Endometrium (tissue), 2 donors: ENCODE data around the gene RHOG.
"Not testable (repeated sequence)": the region's sequence is repeated elsewhere in the genome, so short reads cannot be mapped to it uniquely, and the experiment has no call there.

Experiments
- FAIRE-seq: peaks from 2 replicates; lab custom pipeline; 2012; peaks lifted over from hg19 to GRCh38; lab: Jason Lieb, UNC
- donor health status: control.
- donor health status: control.

RHOG gene

DNA sequence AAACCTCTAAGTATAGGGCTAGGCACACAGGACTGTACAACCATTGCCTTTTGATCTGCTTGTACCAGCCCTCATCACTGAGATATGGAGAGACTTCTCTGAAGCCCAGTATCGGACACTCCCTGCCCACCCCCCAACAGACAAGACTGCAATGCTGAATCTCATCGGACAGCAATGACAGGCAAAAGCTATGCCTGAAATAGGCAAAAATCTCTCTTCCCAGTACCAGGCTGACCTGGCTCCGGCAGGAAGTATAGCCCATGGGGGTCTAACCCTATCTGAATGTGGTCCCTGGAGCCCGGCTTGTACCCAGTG, 6.5 kb downstream of the RHOG start:
- FAIRE-seq = no peak

DNA sequence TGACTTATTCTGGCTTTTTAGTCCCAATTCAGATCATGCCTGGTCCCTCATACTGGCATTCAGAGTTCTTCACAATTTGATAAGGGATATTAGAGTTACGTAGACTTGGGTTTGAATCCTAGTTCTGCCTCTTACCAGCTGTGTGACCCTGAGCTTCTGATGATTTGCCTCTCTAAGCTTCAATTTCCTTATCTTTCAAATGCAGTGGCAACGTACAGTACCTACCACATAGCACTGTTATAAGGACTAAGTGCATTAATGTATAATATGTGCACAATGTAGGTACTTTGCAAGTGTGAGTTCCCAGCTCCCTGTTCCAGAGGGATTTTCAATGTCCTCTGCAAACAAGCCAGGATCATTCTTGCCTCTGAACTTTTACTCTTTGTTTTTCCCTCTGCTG, 7.3 kb downstream of the RHOG start:
- FAIRE-seq = no peak

DNA sequence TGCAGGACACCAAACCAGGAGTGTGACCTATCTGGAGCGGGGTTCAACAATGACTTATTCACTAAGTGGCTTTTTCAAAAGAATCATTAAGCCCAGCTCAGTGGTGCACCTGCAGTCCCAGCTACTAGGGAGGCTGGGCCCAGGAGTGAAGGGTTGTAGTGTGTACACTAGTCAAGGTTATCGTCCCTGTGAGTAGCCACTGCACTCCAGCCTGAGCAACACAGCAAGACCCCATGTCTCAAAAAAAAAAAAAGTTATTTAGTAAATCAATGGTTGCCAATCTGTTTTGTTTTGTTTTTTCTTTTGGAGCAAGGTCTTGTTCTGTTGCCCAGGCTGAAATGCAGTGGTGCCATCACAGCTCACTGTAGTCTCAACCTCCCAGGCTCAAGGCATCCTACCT, 7.9 kb downstream of the RHOG start:
- FAIRE-seq = no peak

DNA sequence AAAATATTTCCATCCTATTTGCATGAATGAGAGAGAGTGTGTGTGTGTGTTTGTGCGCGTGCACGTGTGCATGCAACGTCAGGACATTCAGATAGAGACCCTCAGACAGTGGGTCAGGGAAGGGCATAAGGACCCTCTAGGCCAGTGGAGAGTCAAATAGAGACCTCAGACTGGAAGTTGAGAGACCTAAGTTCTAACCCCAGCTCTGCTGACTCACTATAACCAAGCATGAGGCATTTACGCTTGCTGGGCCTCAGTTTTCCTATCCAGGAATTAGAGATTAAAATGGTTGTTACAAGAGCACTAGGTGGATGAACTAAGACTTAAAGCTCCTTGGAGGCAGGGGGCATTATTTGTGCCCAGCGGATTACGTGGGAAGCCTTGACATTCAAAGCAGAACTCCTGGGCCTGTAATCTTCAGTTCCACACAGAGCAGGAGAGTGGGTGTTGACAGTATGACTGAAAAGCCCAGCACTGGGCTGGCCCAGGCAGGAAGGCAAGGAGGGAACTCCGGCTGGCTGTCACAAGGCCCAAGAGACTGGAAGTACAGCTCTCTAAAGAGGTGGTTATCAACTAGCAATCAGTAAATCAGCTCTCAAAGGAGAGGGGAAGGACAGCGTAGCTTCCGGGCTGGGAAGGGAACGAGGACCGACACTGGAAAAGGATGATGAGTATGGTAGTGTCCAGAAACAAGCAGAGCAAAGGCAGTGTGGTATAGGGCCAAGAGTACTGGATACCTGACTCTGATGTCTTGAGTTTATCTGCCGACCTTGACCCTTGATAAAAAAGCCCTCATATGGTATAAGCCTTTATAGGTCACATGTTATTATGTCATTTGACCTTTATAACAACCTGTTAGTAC, 9.2 kb downstream of the RHOG start:
- FAIRE-seq = no peak

DNA sequence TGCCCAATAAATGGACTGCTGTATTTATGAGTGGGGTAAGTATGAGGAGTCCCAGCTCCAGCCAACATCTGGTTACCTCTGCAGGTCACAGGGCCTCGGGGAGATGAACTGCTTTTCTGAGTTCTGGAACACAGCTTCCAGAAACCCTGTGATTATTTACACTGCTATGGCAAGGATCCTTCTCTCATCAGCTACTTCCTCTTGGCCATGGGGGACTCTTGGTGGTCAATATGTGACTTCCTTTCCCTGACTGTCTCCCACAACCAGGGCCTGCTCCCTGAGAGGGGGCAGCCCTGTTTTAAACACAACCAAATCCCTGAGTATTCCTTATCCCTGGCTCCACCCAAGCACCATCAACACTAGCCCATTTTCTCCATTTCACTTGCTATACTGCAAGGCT, 10.0 kb downstream of the RHOG start:
- no peak for FAIRE-seq

DNA sequence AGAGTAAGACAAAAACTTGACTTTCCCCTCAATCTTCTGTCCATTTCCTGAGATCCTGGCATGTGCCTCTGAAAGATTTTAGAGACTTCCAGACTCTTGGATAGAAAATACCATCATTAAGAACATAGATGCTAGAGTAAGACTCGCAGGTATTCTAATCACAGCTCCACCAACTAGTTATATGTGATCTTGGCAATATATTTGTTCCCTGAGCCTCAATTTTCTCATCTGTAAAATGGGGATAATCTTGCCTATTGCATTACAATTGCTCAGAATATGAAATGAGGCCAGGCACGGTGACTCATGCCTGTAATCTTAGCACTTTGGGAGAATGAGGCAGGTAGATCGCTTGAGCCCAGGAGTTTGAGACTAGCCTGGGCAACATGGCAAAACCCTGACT, 10.7 kb downstream of the RHOG start:
- no peak for FAIRE-seq

DNA sequence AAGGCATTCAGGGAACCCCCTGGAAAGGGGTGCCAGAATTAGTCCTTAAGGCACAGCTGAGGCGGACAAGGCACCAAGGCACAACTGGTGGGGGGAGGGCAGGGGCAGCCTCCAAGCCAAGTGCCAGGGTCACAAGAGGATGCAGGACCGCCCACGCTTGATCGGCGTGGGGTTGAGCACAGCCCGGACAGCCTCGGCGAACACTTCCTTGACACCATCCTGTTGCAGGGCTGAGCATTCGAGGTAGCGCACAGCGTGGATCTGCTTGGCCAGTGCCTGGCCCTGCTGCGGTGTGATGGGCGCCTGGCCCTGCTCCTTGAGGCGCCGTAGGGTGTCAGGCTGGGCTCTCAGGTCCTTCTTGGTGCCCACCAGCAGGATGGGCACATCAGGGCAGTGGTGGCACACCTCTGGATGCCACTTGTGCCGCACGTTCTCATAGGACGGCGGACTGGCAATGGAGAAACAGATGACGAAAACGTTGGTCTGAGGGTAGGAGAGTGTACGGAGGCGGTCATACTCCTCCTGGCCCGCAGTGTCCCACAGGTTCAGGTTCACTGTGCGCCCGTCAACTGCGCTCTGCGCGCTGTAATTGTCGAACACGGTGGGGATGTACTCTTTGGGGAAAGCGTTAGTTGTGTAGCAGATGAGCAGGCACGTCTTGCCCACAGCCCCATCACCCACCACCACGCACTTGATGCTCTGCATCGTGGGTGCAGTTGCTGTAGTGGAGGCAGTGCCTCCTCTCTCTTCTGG, 13.1 kb downstream of the RHOG start:
- no peak for FAIRE-seq

DNA sequence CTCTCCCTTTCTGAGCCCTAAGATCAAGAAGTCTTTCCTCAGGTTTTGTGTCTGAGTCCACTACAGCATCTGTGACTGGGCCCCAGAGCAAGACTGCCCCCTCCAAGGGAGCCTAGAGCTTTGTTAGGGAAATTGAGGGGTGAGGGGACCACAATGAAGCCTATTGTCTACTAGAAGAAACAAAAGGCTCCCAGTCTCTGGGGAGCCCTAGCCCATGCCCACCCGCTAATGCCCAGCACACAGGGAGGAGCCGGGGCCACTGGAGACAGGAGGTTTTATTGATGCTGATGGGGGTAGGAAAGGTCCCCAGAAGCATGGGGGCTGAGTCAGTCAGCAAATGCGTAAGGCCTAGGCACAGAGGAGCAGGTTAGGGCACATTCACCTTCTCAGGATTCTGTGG, 14.0 kb downstream of the RHOG start:
- no peak for FAIRE-seq

DNA sequence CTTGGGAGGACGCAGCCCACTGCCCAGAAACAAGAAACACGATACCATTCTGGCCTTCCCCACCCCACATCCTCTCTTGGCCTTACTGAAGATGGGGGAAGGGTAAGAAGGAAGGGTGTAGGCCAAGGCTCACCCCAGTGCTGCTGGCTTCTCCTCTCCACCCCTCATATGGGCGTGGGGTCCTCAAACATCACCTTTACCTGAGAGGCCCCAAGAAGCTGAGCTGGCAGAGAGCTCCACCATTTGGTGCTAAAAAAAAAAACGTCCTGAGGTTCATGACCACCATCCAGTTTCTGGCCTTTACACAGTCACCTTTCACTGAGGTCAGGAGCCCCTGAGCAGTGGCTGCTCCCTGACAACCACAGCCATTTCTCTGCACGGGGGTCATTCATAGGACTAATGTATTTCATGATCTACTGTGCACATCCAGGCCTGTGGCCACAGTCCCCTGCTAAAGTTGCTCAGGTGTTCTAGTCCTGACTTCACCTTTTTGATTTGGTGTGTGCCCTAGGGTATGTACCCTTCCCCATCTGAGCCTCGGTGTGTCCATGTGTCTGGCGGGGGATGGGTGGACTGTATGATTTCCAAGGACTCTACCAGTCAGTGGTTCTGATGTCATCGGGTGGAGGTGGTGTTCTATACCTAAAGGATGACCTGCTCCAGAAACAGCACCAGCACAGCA, 15.1 kb downstream of the RHOG start:
- FAIRE-seq = no peak

DNA sequence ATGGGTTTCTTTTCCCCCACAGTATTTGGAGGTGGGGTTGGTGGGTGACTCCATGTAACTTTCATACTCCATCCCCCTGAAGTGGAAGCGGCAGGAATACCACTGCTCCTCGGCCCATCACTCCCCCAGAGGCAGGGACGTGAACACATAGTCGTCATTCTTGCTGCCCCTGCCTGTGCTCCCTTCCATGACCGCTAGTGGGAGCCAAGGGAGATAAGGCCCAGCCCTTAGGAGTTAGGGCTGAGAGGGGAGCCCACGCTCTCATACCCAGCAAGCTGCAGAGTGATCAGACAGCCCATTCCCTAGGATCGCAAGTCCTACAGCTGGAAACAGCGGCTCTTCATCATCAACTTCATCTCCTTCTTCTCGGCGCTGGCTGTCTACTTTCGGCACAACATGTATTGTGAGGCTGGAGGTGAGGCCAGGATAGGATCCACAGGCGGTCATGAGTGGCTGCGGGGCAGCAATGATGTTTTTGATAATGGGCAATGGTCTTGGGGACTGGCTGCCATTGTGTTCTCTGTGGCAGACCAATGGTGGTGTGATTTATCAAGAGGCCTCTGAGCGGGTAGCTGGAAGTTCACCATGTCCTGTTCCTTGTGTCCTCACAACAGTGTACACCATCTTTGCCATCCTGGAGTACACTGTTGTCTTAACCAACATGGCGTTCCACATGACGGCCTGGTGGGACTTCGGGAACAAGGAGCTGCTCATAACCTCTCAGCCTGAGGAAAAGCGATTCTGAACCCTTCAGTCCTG, 15.9 kb downstream of the RHOG start:
- no peak for FAIRE-seq

DNA sequence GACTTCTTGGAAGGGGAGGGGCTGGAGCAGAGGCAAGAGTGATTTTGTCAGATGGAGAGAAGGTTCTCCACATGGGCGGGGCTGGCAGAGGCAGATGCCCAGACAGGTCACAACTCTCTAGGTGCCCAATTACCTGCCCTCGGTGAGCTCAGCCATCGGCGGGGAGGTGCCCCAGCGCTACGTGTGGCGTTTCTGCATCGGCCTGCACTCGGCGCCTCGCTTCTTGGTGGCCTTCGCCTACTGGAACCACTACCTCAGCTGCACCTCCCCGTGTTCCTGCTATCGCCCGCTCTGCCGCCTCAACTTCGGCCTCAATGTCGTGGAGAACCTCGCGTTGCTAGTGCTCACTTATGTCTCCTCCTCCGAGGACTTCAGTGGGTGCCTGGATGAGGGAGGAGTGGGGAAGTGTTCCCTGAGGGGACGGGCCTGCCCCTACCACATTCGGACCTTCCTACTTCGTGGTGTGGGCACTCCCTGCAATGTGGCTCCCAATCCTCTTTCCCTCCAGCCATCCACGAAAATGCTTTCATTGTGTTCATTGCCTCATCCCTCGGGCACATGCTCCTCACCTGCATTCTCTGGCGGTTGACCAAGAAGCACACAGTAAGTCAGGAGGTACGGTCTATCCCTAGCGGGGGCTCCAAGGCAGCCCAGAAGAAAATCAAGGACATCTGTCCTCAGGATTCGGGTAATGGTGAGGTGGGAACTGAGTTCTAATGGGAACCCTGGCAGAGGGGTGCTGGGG, 16.8 kb downstream of the RHOG start:
- FAIRE-seq = no peak

DNA sequence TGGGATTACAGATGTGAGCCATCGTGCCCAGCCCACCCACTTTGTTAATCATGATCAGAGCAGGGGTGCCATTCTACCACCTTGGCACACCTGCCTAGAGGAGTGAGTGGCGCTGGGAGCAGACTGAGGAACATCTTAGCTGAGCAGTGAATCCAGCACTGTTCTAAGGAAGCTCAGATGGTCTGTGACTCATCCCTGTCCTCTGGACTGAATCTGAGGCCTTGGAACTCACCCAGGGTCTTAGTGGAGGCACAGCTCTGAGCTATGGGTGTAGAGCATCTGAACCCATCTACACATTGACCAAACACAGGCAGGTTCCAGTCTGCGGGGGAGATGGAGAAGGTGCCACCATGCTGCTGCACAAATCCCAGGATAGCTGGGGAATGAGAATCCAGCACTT, 17.5 kb downstream of the RHOG start:
- FAIRE-seq = no peak

DNA sequence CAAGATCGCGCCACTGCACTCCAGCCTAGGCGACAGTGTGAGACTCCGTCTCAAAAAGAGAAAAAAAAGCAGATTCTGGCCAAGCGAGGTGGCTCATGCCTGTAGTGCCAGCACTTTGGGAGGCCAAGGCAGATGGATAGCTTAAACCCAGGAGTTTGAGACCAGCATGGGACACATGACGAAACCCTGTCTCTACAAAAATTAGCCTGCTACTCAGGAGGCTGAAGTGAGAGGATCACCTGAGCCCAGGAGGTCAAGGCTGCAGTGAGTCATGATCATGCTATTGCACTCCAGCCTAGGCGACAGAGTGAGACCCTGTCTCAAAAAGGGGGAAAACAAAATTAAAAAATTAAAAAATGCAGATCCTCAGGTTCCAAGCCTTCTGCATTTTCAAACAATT, 18.4 kb downstream of the RHOG start:
- FAIRE-seq = no peak

DNA sequence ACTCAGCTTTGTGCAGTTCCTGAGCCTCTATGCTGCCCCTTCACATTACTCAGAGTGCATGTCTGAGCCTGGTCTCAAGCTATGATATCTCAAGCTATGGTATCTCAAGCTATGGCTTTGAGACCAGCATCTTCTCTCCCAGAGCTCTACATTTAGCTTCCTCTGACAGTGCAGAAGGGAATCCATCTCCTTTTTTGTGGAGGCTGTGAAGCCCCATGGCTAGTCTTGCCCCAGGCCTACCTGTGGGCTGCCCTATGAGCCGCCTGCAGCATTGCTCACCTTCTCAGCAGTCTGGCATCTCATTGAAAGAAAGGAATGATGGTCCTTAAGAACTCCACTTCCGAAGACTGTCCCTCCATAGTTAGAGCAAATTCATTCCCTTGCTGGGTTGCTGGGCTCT, 19.8 kb downstream of the RHOG start:
- FAIRE-seq = no peak

DNA sequence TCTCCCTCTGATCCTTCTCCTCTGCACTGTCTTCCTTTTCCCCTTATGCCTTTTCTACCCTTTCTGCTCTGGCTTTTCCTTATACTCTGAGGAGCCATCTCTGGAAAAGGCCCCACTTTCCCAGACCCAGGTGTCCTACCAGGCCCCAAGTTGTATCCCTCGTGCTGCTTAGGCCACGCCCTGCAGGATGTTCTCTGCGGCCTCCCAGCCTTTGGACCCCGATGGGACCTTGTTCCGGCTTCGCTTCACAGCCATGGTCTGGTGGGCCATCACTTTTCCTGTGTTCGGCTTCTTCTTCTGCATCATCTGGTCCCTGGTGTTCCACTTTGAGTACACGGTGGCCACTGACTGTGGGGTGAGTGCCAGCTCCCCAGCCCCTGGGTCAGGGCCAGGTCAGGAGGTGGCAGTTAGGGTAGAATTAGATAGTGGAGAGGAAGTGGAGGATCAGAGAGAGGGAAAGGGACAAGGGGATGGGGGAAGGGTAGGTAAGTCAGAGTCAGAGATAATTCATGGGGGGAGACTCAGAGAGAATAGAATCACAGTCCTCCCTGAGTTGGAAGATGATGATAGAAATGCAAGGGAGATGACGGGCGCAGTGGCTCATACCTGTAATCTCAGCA, 23.5 kb downstream of the RHOG start:
- FAIRE-seq = no peak

DNA sequence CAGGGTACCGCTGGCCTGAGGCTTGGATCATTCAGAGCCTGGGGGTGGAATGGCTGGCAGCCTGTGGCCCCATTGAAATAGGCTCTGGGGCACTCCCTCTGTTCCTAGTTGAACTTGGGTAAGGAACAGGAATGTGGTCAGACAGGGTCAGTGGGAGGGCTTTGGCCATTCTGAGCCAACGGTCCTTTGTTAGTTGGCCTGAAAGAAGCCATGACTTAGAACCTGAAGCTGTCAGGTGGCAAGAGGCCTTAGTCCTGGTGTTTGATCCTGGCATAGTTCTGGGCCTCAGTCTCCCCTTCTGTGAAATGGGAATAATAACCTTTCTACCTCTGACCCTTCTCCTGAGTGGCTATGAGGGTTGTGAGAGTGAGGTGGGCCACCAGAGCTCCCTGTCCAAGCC, 24.1 kb downstream of the RHOG start:
- no peak for FAIRE-seq

DNA sequence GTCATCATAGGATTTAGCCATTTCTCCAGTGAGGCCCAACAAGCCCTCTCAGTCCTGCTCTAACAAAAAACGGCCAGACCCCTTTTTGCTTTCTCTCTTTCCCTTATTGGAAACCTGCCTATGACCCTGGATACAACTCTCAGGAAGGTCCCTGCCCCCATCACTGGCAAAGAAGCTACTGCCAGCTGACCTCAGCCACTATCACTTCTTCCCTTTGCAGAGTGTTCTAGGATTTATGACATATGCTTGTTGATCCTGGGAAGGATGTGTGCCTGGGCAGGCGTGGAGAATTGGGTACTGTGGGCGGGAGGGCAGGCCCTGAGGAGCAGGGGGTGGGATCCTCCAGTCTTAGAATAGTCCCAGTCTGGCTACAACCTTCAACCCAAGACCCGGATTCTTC, 24.9 kb downstream of the RHOG start:
- FAIRE-seq = no peak

DNA sequence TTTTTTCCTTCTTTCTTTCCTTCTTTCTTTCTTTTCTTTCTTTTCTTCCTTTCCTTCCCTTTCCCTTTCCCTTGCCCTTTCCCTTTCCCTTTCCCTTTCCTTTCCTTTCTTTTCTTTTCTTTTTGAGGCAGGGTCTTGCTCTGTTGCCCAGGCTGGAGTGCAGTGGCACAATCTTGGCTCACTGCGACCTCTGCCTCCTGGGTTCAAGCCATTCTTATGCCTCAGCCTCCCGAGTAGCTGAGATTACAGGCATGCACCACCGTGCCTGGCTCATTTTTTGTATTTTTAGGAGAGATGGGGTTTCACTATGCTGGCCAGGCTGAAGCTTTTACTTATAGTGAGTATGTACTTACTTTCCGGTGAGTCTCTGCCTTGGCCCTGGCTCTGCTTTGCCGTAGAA, 25.9 kb downstream of the RHOG start:
- not testable (repeated sequence) for FAIRE-seq

DNA sequence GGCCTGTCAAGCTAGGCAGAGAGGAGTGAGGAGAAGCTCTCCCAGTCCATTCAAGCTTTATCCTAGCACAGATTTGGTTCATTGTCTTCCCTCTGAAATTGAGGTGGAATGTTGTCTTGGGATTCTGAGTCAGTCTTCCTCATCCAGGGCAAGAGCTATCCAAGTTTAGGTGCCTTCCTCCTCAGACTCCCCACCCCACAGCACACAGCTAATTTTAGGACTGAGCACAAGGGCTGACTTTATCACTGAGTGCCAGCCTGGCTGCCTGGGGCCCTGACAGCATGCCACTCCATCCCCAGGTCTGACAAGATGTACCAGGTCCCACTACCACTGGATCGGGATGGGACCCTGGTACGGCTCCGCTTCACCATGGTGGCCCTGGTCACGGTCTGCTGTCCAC, 29.8 kb downstream of the RHOG start:
- no peak for FAIRE-seq

DNA sequence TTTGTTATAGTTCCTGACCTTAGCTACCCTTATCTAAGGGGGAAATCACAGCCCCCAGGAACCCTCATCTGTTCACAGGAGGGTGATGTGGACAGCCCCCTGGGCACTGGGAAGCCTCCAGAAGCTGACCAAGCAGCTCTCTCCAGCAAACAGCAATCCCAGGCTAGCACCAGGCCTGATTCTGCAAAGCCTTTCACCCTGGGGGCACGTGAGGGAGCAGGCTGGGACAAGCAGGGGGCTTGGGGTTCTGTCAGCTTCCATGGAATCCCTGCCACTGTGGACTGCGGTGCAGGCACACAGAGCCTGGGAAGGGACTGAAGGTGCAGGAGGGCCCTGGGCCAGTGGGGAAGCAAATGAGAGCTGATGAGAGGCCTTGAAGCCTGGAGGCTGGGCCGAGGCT, 30.3 kb downstream of the RHOG start:
- no peak for FAIRE-seq

DNA sequence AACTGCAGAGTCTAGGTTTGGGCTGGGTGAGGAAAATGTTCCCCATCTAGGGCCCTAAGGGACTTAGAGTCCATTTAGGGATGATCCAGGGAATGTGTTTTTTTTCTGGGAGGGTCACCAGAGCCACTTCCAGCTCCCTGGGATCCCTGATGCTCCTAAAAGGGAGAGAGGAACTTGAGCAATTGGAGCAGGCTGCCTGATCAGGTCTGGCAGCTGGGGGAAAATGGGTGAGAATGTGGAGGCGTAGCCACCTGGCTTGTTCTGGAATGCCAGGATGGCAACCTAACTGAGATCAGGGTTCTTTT, 31.2 kb downstream of the RHOG start:
- FAIRE-seq = no peak
